Loucy (cell line): ENCODE results near the gene RASSF5.

Experiments
- CTCF ChIP-seq: fragments of 200-600 bp; sonication (generic); conservative IDR thresholded peaks from 2 replicates; pipeline ENCODE4 v1.5.1; 2014; ENCODE audit warnings: mild to moderate bottlenecking, antibody characterized with exemption, low read length
- EZH2phosphoT487 ChIP-seq: fragments of 200-600 bp; IDR thresholded peaks from 2 replicates; pipeline ENCODE4 v1.6.1; 2018; ENCODE audit warnings: antibody characterized with exemption, mild to moderate bottlenecking, moderate library complexity, borderline replicate concordance

DNA sequence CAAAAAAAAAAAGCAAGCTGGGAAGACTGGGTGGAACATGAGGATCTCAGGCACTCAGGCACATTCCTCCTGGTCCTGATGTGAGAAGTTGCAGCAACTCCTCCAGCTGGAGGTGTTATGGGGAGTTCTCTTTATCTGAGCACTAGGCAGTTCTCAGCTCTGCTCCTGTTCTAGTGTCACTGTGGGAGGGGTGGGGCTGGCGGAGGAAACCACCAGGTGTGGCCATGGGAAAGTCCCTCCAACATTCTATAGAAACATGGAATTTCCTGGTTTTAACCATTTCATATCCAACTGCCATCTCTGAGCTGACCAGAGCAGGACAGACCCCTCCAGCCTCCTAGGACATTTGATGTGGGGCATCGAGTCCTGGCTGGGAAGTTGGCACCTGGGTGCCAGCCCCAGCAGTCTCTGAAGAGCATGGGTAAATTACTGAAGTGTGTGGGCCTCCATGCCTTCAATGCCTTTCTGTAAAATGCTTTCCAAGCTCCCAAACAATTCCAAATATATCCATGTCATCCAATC lies 37.9 kb upstream of the RASSF5 start:
- TF ChIP-seq CTCF: no peak
- no peak for TF ChIP-seq EZH2phosphoT487
